ENCODE results near the gene STAM. TPM values are rescaled to one million over a fixed set of nuclear protein-coding genes. Genes with fewer than 3 reads are reported as not detected.

Gene STAM
- polyA plus RNA-seq, 1 donor (not counting 4 experiments of a cell fraction or from before 2014, with no cell fraction given): 34.1 TPM

DNA sequence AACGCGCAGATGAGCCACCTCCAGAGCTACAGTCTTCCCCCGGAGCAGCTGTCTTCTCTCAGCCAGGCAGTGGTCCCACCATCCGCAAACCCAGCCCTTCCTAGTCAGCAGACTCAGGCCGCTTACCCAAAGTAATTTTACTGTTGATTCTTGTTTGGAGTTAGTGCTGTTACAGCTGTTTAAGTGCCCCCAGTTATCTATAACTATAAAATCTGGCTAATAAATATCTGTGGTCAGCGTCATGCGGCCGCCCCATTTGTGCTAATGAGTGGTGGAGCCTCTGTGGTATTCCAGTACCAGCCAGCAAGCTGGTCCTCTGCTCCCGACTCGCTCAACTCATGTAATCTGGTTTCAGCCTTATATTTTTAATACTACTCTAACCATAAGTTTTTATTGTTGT, 64.9 kb downstream of the STAM start:
- H3K9ac ChIP-seq (ENCODE audit: control insufficient read depth, extremely low read depth, insufficient read depth, low read length): no peak overlapping the region
- DNase-seq (ENCODE audit: low read depth, low spot score): no peak
- TF ChIP-seq, protein P1, sequence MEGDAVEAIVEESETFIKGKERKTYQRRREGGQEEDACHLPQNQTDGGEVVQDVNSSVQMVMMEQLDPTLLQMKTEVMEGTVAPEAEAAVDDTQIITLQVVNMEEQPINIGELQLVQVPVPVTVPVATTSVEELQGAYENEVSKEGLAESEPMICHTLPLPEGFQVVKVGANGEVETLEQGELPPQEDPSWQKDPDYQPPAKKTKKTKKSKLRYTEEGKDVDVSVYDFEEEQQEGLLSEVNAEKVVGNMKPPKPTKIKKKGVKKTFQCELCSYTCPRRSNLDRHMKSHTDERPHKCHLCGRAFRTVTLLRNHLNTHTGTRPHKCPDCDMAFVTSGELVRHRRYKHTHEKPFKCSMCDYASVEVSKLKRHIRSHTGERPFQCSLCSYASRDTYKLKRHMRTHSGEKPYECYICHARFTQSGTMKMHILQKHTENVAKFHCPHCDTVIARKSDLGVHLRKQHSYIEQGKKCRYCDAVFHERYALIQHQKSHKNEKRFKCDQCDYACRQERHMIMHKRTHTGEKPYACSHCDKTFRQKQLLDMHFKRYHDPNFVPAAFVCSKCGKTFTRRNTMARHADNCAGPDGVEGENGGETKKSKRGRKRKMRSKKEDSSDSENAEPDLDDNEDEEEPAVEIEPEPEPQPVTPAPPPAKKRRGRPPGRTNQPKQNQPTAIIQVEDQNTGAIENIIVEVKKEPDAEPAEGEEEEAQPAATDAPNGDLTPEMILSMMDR (optimal IDR thresholded peaks at IDR 0.05 in 1 of 3, IDR thresholded peaks at IDR 0.05 in 1 of 3, conservative IDR thresholded peaks at IDR 0.05 in 1 of 3; ENCODE audit: extremely low read depth in 1 of 3, insufficient read depth in 2 of 3, low read length in 3 of 3): no peak
- no peak for TF ChIP-seq EZH2 (IDR thresholded peaks at IDR 0.05; ENCODE audit: low read length)
- peaks cover 13 to 27% of the 10 kb centered on the region in 2 experiments for H3K36me3 ChIP-seq (ENCODE audit: control insufficient read depth in 2 of 2, extremely low read depth in 1 of 2, insufficient read depth in 2 of 2, low read length in 2 of 2)
- H3K27ac ChIP-seq (ENCODE audit: control insufficient read depth, insufficient read depth, low read length): no peak overlapping the region
- no peaks in the 10 kb centered on the region for H3K4me1 ChIP-seq (ENCODE audit: control insufficient read depth, extremely low read depth, insufficient read depth, low read length)
- H3K4me2 ChIP-seq (ENCODE audit: control insufficient read depth, extremely low read depth, insufficient read depth, low read depth, low read length): no peak overlapping the region
- no peaks in the 10 kb centered on the region for H3K27me3 ChIP-seq (ENCODE audit: control insufficient read depth, extremely low read depth, insufficient read depth, low read length)
- FAIRE-seq: no peak
- H2AFZ ChIP-seq (ENCODE audit: control insufficient read depth, low read length): no peak overlapping the region
- H3K79me2 ChIP-seq (ENCODE audit: control insufficient read depth, insufficient read depth, low read length): no peaks in the 10 kb centered on the region
- no peaks in the 10 kb centered on the region for H3K9me1 ChIP-seq (ENCODE audit: control insufficient read depth, extremely low read depth, insufficient read depth, low read length)
- no peaks in the 10 kb centered on the region for H4K20me1 ChIP-seq (ENCODE audit: control insufficient read depth, extremely low read depth, insufficient read depth, low read length)
- no peak overlapping the region for H3K4me3 ChIP-seq (ENCODE audit: control insufficient read depth in 2 of 3, extremely low read depth in 1 of 3, insufficient read depth in 2 of 3, low read depth in 1 of 3, low read length in 3 of 3)
- dilution Hi-C loops (cut with MboI; ENCODE audit: extremely low pct_ligation_motif_present, low sequenced_read_pairs): no loop called here
- no peaks in the 10 kb centered on the region for H3K9me3 ChIP-seq (ENCODE audit: control insufficient read depth, low read depth, low read length)

DNA sequence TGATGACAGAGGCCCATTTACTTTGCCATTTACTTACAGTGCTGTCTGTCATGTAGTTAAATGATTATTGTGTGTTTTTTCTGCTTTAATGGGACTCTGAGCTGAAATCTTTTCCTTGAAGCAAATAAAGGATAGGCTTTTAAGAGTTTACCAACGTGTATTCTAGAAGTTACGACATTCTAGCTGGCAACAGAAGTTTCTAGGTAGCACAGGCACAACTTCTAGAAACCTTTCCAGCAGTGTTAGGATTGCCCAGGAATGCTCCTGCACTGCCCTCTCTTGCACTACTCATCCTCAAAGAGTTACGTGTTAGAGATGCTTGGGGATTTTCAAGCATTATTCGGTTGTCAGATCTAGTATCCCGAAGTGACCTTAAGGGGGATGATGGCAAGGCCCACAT, 65.5 kb downstream of the STAM start:
- Histone ChIP-seq H2AFZ (ENCODE audit: control insufficient read depth, low read length) (no peak overlapping the region), H3K9me3 (ENCODE audit: control insufficient read depth, low read depth, low read length) (no peaks in the 10 kb centered on the region), H3K79me2 (ENCODE audit: control insufficient read depth, insufficient read depth, low read length) (no peaks in the 10 kb centered on the region), H3K9me1 (ENCODE audit: control insufficient read depth, extremely low read depth, insufficient read depth, low read length) (no peaks in the 10 kb centered on the region), H3K9ac (ENCODE audit: control insufficient read depth, extremely low read depth, insufficient read depth, low read length) (no peak overlapping the region), H3K4me2 (ENCODE audit: control insufficient read depth, extremely low read depth, insufficient read depth, low read depth, low read length) (no peak overlapping the region), H4K20me1 (ENCODE audit: control insufficient read depth, extremely low read depth, insufficient read depth, low read length) (no peaks in the 10 kb centered on the region), H3K4me3 (ENCODE audit: control insufficient read depth in 2 of 3, extremely low read depth in 1 of 3, insufficient read depth in 2 of 3, low read depth in 1 of 3, low read length in 3 of 3) (no peak overlapping the region), H3K27me3 (ENCODE audit: control insufficient read depth, extremely low read depth, insufficient read depth, low read length) (no peaks in the 10 kb centered on the region), H3K4me1 (ENCODE audit: control insufficient read depth, extremely low read depth, insufficient read depth, low read length) (no peaks in the 10 kb centered on the region), H3K27ac (ENCODE audit: control insufficient read depth, insufficient read depth, low read length) (no peak overlapping the region), H3K36me3 (ENCODE audit: control insufficient read depth in 2 of 2, extremely low read depth in 1 of 2, insufficient read depth in 2 of 2, low read length in 2 of 2) (peaks cover 16 to 27% of the 10 kb centered on the region in 2 experiments)
- no peak for FAIRE-seq
- dilution Hi-C loops (cut with MboI; ENCODE audit: extremely low pct_ligation_motif_present, low sequenced_read_pairs): no loop called here
- DNase-seq (ENCODE audit: low read depth, low spot score): no peak
- TF ChIP-seq, protein P1 (optimal IDR thresholded peaks at IDR 0.05 in 1 of 3, IDR thresholded peaks at IDR 0.05 in 1 of 3, conservative IDR thresholded peaks at IDR 0.05 in 1 of 3; ENCODE audit: extremely low read depth in 1 of 3, insufficient read depth in 2 of 3, low read length in 3 of 3): no peak
- TF ChIP-seq EZH2 (IDR thresholded peaks at IDR 0.05; ENCODE audit: low read length): no peak

Measured in keratinocyte (primary cell).